Activated CD4-positive, alpha-beta T cell treated with anti-CD3 and anti-CD28 coated beads, Interleukin-2, amount 10 ng/mL, durations not matched to agents 7 days and 5 days (primary cell): ENCODE data around the gene TMEM40. TPM values are rescaled to one million over a fixed set of nuclear protein-coding genes. Genes with fewer than 3 reads are reported as not detected.

ENCODE experiments used
- CTCF ChIA-PET: fragments of 350-600 bp; sonication (Branson Sonifier 250); formaldehyde crosslinking; loops from one replicate; lab custom pipeline; 2021; ENCODE audit warnings: antibody characterized with exemption; lab: Charles Lee
- POLR2A ChIA-PET: fragments of 350-600 bp; sonication (Branson Sonifier 250); formaldehyde crosslinking; loops from one replicate; lab custom pipeline; 2021; ENCODE audit warnings: antibody characterized with exemption; lab: Charles Lee
- DNase-seq: peaks from one replicate; pipeline ENCODE4 v3.0.0-alpha.2; 2020
- H3K27ac Mint-ChIP-seq: one replicate; pipeline ENCODE4 v1.8.0; 2021; ENCODE audit warnings: mild to moderate bottlenecking, moderate library complexity, mixed read lengths
- H3K27me3 Mint-ChIP-seq: one replicate; pipeline ENCODE4 v1.8.0; 2021; ENCODE audit warnings: mixed read lengths
- H3K36me3 Mint-ChIP-seq: one replicate; pipeline ENCODE4 v1.8.0; 2021; ENCODE audit warnings: low read depth, mixed read lengths
- H3K4me1 Mint-ChIP-seq: one replicate; pipeline ENCODE4 v1.8.0; 2021; ENCODE audit warnings: mixed read lengths
- H3K4me3 Mint-ChIP-seq: one replicate; pipeline ENCODE4 v1.8.0; 2021; ENCODE audit warnings: mild to moderate bottlenecking, moderate library complexity, mixed read lengths
- H3K9me3 Mint-ChIP-seq: one replicate; pipeline ENCODE4 v1.8.0; 2021; ENCODE audit warnings: mixed read lengths
- total RNA-seq, 2 experiments: library from RNA; stranded (reverse); gene quantifications; one replicate each; pipeline ENCODE4 v1.2.3, GENCODE V29; 2021

TMEM40 gene
- total RNA-seq: not detected

GRCh38 chr3:12759097-12759679 lies at the start of gene TMEM40:
Gene TMEM40 (minus strand): TSS chr3:12759259. CDS start chr3:12749832, 9,427 bp downstream.
- Mint-ChIP-seq H3K27ac (no peak within 1 kb of the TSS), H3K9me3 (no peaks in the 10 kb centered on the region), H3K4me3 (no peak within 1 kb of the TSS), H3K27me3 (peaks cover 3% of the 10 kb centered on the region), H3K36me3 (no peaks in the 10 kb centered on the region), H3K4me1 (peaks cover 7% of the 10 kb centered on the region)
- CTCF ChIA-PET: interaction anchor here (1.1 kb wide), 1 partner anchor 52 kb away, joined by 3 read pairs; no protein-coding TSS in a partner anchor
- POLR2A ChIA-PET: no interaction called here
- no peak for DNase-seq

GRCh38 chr3:12808587-12808986 lies 49.5 kb upstream of the TMEM40 start:
- Mint-ChIP-seq H3K4me3 (no peak overlapping the region), H3K27me3 (peaks cover 3% of the 10 kb centered on the region), H3K9me3 (no peaks in the 10 kb centered on the region), H3K36me3 (no peaks in the 10 kb centered on the region), H3K27ac (peak overlapping the region; percentile 6), H3K4me1 (peaks cover 7% of the 10 kb centered on the region)
- ChIA-PET POLR2A (no interaction called here), CTCF (interaction anchor here (1.1 to 3.7 kb wide), 5 partner anchors 9 to 33 kb away, joined by 3 to 36 read pairs (median 7); partner anchors contain the start of gene RPL32)
- no peak for DNase-seq

DNA sequence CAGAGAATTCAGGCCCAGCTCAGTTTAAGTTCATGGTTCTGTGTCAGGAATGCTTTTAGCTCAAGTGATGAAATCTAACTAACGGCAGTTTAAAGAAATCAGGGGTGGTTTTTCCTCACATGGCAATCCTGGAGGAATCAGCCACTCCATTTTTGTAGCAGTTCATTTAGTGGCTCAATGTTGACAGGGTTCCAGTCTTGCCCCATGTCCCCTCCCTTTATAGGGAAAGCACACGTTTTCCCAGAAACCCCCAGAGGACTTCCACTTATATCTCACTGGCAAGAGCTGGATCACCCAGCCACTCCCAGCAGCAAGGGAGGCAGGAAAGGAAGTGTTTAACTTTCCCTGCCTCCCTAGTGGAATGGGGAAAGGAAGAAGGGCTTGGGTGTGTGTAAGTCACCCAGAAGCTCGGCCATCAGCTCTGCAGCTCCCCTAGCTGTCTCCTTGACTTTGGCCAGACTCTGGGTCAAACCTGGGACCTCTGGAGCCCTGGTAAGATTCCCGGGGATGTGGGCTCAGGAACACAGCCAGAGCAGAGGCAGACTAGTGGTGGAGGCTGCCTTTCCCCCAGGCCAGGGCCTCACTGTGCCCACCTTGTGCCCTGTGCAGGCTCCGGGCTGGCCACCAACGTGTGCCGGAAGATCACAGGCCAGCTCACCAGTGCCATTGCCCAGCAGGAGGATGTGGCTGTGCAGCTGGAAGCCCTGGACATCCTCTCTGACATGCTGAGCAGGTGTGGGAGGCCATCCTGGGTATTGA lies 48.7 kb upstream of the TMEM40 start:
- Mint-ChIP-seq H3K27me3 (peaks cover 3% of the 10 kb centered on the region), H3K4me1 (peaks cover 7% of the 10 kb centered on the region), H3K4me3 (no peak overlapping the region), H3K36me3 (no peaks in the 10 kb centered on the region), H3K27ac (no peak overlapping the region), H3K9me3 (no peaks in the 10 kb centered on the region)
- no peak for DNase-seq
- ChIA-PET POLR2A (interaction anchor here (0.7 kb wide), 1 partner anchor 328 kb away, joined by 3 read pairs; no protein-coding TSS in a partner anchor), CTCF (interaction anchor here (0.6 to 3.7 kb wide), 7 partner anchors 8 to 173 kb away, joined by 3 to 36 read pairs (median 5); partner anchors contain the start of gene RPL32)

GRCh38 chr3:12807066-12807465 lies 48.0 kb upstream of the TMEM40 start:
- CTCF ChIA-PET: interaction anchor here (2.0 kb wide), 1 partner anchor 34 kb away, joined by 7 read pairs; the partner anchor contains the start of gene RPL32

GRCh38 chr3:12803371-12803770 lies 44.3 kb upstream of the TMEM40 start:
- no peaks in the 10 kb centered on the region for H3K4me1 Mint-ChIP-seq
- no peak for DNase-seq
- ChIA-PET POLR2A (no interaction called here), CTCF (interaction anchor here (1.0 kb wide), 1 partner anchor 12 kb away, joined by 3 read pairs; no protein-coding TSS in a partner anchor)
- H3K27me3 Mint-ChIP-seq: no peaks in the 10 kb centered on the region
- no peak overlapping the region for H3K4me3 Mint-ChIP-seq
- no peaks in the 10 kb centered on the region for H3K9me3 Mint-ChIP-seq
- no peak overlapping the region for H3K27ac Mint-ChIP-seq
- no peaks in the 10 kb centered on the region for H3K36me3 Mint-ChIP-seq

More at GRCh38 chr3:12807066-12807465, 48.0 kb upstream of the TMEM40 start:
- Mint-ChIP-seq H3K36me3 (no peaks in the 10 kb centered on the region), H3K9me3 (no peaks in the 10 kb centered on the region), H3K27ac (no peak overlapping the region), H3K4me3 (no peak overlapping the region), H3K4me1 (peaks cover 7% of the 10 kb centered on the region), H3K27me3 (peaks cover 3% of the 10 kb centered on the region)
- POLR2A ChIA-PET: no interaction called here
- DNase-seq: no peak

DNA sequence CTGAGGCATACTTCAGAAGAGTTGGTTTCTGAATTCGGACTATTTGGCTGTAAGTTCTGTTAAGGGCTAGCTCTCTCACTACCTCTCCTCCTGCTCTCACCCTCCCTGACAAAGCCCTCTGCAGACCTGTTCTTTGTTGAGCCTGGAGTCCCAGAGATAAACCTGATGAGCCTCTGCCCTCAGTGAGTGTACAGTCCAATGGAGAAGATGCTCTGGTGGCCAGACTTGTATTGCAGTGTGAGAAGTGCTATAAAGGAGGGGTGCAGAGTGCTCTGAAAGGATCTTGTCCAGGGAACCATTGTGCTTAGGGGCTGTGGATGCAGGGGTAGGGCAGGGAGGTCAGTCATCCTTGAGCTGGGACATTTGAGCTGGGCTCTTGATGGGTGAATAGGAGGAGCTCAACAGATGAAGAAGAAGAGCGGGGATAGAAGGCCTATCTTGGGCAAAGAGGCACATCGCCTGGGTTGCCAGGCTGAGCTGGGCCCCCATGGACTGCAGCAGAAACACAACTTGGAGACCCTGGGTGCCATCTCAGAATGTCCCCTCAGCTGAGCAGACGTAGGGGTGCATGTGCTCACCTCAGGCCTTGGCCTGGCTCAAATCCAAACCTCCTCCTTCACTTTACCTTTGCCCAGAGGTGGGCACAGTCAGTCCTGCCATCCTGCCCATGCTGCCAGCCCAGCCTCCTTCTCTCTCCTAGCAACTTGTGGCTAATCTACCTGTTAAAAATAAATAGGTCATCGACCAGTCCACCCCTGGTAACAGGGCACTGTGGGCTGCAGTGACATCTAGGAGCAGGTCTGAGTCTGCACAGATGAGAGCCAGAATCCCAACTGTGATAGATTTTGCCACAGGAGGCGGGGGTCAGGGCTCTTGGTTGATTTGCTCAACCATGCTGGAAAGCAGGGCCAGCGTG lies 40.7 kb upstream of the TMEM40 start:
- Mint-ChIP-seq H3K4me3 (no peak overlapping the region), H3K9me3 (no peaks in the 10 kb centered on the region), H3K36me3 (no peaks in the 10 kb centered on the region), H3K4me1 (peaks cover 6% of the 10 kb centered on the region), H3K27me3 (peaks cover 22% of the 10 kb centered on the region), H3K27ac (no peak overlapping the region)
- ChIA-PET POLR2A (no interaction called here), CTCF (interaction anchor here (0.9 to 1.4 kb wide), 6 partner anchors 8 to 150 kb away, joined by 3 to 5 read pairs (median 4); partner anchors contain the start of gene RPL32)
- DNase-seq: no peak

GRCh38 chr3:12798559-12799179 lies 39.6 kb upstream of the TMEM40 start:
- peaks cover 6% of the 10 kb centered on the region for H3K4me1 Mint-ChIP-seq
- H3K27ac Mint-ChIP-seq: no peak overlapping the region
- ChIA-PET CTCF (interaction anchor here (0.9 to 1.7 kb wide), 5 partner anchors 11 to 151 kb away, joined by 3 to 6 read pairs (median 4); partner anchors contain the start of gene RPL32), POLR2A (interaction anchor here (0.5 kb wide), 1 partner anchor 62 kb away, joined by 8 read pairs; no protein-coding TSS in a partner anchor)
- no peak for DNase-seq
- H3K4me3 Mint-ChIP-seq: no peak overlapping the region
- no peaks in the 10 kb centered on the region for H3K36me3 Mint-ChIP-seq
- no peaks in the 10 kb centered on the region for H3K9me3 Mint-ChIP-seq
- peaks cover 22% of the 10 kb centered on the region for H3K27me3 Mint-ChIP-seq

DNA sequence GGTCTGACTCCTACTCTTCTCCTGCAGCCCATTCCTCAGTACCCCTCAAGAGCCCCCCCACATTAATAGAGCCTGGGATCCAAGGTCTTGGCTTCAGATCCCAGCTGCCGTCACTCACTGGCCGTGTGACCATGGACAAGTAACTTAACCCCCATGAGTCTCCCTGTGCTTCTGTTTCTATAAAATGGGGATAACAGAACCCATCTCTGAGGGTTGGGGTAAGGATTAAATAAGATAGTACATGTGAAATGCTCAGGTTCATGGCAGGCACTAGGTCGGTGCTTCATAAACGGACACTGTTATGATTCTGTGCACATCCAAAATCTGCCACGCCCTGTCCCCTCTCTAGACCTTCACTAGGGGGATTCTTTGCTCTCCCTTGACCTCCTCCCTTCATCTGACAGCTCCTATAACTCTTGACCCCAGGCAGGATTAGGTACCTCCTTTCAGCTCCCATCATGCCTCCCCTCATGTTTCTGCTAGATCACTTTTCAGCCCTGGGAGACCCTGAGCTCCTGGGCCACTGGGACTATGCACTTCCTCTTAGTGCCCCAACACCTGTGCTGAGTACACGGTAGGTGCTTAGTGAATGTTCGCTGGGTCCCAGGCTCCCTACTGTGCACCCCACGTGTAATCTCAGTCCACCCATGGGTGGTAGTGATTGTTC lies 39.0 kb upstream of the TMEM40 start:
- DNase-seq: no peak
- Mint-ChIP-seq H3K9me3 (no peaks in the 10 kb centered on the region), H3K27ac (no peak overlapping the region), H3K4me1 (peaks cover 6% of the 10 kb centered on the region), H3K27me3 (peaks cover 22% of the 10 kb centered on the region), H3K36me3 (no peaks in the 10 kb centered on the region), H3K4me3 (no peak overlapping the region)
- ChIA-PET POLR2A (no interaction called here), CTCF (interaction anchor here (1.1 to 1.7 kb wide), 2 partner anchors 12 to 44 kb away, joined by 3 to 6 read pairs; partner anchors contain the start of gene RPL32)

DNA sequence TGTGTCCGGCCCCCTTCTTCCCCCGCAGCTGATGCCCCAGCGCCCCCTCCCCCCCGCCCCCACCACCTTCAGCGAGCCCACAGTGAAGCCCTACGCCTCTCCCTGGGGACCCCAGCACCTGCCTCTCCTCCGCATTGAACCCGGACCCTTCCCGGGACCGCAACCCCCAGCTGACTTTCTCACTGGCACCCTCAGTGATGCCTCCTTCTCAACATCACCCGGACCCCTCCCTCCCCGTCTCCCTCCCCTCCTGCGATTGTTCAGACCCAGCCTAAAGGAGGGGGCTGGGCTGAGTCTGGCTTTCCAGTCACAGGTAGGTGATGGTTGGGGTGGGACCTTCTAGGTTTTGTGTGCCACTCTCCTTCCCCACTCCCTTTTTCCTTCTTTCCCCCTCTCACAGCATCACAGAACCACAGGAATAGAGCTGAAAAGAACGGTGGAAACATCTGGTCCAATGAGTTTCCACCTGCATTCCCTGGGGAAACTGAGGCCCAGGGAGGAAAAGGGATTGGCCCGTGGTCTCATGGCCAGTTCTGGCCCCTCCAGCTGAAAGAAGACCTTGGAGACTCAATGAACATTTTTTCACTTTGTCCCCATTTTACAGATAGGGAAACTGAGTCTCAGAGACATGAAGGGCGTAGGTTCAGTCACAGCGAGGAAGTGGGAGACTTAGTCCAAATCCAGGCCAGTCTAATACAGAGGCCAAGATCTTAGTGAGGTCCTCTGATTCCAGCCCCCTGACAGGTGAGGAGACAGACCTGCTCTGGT lies 38.2 kb upstream of the TMEM40 start:
- CTCF ChIA-PET: interaction anchor here (0.6 to 1.7 kb wide), 3 partner anchors 13 to 80 kb away, joined by 3 to 6 read pairs (median 3); partner anchors contain the start of gene RPL32
- POLR2A ChIA-PET: no interaction called here
- H3K9me3 Mint-ChIP-seq: no peaks in the 10 kb centered on the region
- DNase-seq: no peak
- no peaks in the 10 kb centered on the region for H3K36me3 Mint-ChIP-seq
- peak overlapping the region; percentile 65 for H3K4me3 Mint-ChIP-seq
- no peak overlapping the region for H3K27ac Mint-ChIP-seq
- peaks cover 22% of the 10 kb centered on the region for H3K27me3 Mint-ChIP-seq
- peaks cover 6% of the 10 kb centered on the region for H3K4me1 Mint-ChIP-seq

DNA sequence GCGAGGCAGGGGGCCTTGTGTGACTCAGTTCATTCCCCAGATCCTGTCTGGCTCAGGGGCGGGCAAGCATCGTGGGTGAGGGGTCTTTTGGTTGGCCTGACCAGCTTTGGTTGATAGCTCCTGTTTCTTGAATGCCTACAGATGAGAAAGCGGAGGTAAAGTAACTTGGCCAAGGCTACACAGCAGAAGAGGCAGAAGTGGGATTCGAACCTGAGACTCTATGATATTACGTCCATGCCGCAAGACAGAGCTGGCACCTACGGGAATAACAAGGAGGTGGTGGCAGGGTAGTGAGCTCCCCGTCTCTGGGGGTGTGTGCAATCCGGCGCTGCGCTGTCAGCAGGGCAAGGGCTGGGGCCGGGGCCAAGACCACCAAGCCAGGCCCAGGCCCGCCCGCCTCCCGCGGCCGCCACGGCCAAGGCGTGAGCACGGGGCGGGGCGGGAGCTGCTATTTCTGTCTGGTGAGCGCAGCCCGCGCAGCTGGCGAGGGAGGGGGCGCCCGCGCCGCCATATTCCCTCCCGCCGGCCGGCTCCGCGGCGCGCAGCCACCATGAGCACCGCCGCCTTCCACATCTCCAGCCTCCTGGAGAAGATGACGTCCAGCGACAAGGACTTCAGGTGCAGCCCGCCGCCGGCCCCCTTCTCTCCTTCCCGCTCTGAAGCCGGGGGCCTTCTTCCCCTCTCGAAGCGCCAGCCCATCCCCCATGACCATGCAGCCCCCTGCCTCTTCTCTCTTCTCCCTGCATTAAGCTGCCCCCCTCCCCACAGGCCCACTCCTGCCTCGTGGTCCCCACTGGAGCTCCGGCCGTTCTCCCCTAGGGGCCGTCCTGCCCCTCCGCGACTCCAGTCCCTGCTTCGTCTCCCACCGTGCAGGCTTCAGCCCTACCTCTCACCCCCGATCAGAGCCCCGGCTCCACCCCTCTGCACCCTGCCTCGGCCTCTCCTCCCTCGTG lies 37.4 kb upstream of the TMEM40 start, which contains the start of gene CAND2:
TSS of gene CAND2 (plus strand) at position 510 of the 953 bp plus-strand sequence. CDS start at position 551, 41 bp downstream.
- Mint-ChIP-seq H3K27me3 (peaks cover 22% of the 10 kb centered on the region), H3K4me1 (peaks cover 6% of the 10 kb centered on the region), H3K4me3 (peak within 1 kb of the TSS; percentile 65), H3K27ac (no peak within 1 kb of the TSS), H3K36me3 (no peaks in the 10 kb centered on the region), H3K9me3 (no peaks in the 10 kb centered on the region)
- DNase-seq: peak; percentile 24
- POLR2A ChIA-PET: interaction anchor here (0.6 to 1.2 kb wide), 2 partner anchors 45 to 134 kb away, joined by 3 read pairs; partner anchors contain the start of gene RPL32
- CTCF ChIA-PET: interaction anchor here (0.6 to 1.9 kb wide), 4 partner anchors 14 to 79 kb away, joined by 3 to 12 read pairs (median 6); partner anchors contain the start of gene RPL32
